HEK293T (cell line): ENCODE measurements around the gene ZNF768.

Experiments used
- FOXA1 ChIP-seq: fragments of 450-650 bp; IDR thresholded peaks from 2 replicates; pipeline ENCODE4 v1.6.1; 2016; ENCODE audit warnings: mild to moderate bottlenecking
- FOXK2 ChIP-seq: fragments of 450-650 bp; IDR thresholded peaks from 2 replicates; pipeline ENCODE4 v1.6.1; 2016; ENCODE audit warnings: mild to moderate bottlenecking
- FOXM1 ChIP-seq: fragments of 450-650 bp; IDR thresholded peaks from 2 replicates; pipeline ENCODE4 v1.6.1; 2017; ENCODE audit warnings: mild to moderate bottlenecking, borderline replicate concordance
- SP1 ChIP-seq: fragments of 450-650 bp; IDR thresholded peaks from 2 replicates; pipeline ENCODE4 v1.6.1; 2017
- SUZ12 ChIP-seq: fragments of 450-650 bp; IDR thresholded peaks from 2 replicates; pipeline ENCODE4 v1.6.1; 2016; ENCODE audit warnings: mild to moderate bottlenecking

GRCh38 chr16:30490210-30490609, 36.2 kb downstream of the ZNF768 start:
- TF ChIP-seq FOXM1 (no peak), SUZ12 (no peak), FOXA1 (no peak), FOXK2 (no peak), SP1 (no peak)
